GM19351 (cell line): ENCODE data around the gene GABRG1.

Source experiments
- ATAC-seq: cut with Tn5 transposase; IDR thresholded peaks from one replicate; pipeline ENCODE4 v1.9.1; 2021; ENCODE audit warnings: mild to moderate bottlenecking, moderate library complexity; ENCODE audit not compliant: unreplicated experiment

GABRG1 gene

GRCh38 chr4:46123913-46124755 lies at the start of gene GABRG1:
Gene GABRG1 (minus strand): TSS chr4:46124054. CDS start chr4:46123913, 141 bp downstream.
- ATAC-seq, result no peak

GRCh38 chr4:46146993-46147392 lies 23.1 kb upstream of the GABRG1 start:
- ATAC-seq, result no peak

GRCh38 chr4:46131498-46132057 lies 7.7 kb upstream of the GABRG1 start:
- no peak for ATAC-seq

GRCh38 chr4:46124773-46125413 lies 1.0 kb upstream of the GABRG1 start:
- ATAC-seq, result no peak

DNA sequence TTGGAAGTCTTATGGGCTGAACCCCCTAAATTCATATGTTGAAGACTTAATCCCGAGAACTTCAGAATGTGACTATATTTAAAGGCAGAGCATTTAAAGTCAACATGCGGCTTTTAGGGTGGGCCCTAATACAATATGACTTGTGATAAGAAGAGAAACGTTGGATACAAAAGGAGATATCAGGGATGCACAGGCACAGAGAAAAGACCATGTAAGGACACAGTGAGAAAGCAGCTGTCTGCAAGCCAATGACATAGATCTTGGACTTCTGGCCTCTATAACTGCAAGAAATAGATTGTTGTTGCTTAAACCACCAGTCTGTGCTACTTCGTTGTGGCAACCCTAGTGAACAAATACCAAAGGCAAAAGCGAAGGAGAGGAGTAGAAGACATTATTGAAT lies 42.2 kb downstream of the GABRG1 start:
- no peak for ATAC-seq

- ATAC-seq, result no peak
Observed at GRCh38 chr4:46081248-46081647, 42.6 kb downstream of the GABRG1 start.

GRCh38 chr4:46073778-46074177 lies 50.1 kb downstream of the GABRG1 start:
- ATAC-seq, result no peak

GRCh38 chr4:46051392-46051791 lies 72.5 kb downstream of the GABRG1 start:
- ATAC-seq, result no peak

DNA sequence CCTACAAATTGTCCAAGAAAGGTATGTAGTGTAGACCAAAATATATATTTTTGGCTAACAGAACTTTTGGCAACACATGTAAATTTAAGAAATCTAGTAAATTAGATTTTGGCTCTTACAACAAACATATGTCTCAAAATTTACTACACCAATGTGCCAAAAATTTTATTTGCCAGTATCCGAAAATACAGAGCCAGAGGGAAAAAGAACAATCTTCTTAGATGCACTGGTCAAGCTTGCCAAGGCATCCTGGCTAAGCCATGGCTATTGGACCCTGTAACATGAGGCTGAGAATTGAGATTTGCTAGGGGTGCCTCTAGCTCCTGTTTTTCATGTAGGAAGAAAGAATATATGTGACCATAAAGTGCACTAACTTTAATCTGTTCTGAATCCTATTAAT lies 91.8 kb downstream of the GABRG1 start:
- ATAC-seq, result no peak

- ATAC-seq, result no peak
Observed at GRCh38 chr4:46016306-46016705, 107.5 kb downstream of the GABRG1 start.

- ATAC-seq, result no peak
Observed at GRCh38 chr4:45992728-45993127, 131.1 kb downstream of the GABRG1 start.

DNA sequence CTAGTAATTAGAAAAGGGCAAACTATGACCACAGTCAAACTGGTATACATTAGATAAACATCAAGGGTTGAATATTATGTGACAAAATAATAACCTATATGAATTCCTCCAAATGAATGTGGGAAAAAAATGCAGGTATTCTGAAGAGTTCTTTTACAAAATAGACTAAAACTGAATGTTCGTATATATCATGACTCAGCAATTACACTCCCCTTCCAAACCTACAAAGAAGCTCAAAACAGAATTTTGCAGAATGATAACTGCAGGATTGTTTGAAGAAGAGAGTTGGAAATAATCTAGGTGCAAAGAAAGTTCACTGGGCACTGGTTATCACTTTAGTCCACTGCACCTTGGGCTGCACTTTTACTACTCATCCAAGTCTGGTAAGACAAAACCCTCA lies 134.1 kb downstream of the GABRG1 start:
- ATAC-seq, result no peak

DNA sequence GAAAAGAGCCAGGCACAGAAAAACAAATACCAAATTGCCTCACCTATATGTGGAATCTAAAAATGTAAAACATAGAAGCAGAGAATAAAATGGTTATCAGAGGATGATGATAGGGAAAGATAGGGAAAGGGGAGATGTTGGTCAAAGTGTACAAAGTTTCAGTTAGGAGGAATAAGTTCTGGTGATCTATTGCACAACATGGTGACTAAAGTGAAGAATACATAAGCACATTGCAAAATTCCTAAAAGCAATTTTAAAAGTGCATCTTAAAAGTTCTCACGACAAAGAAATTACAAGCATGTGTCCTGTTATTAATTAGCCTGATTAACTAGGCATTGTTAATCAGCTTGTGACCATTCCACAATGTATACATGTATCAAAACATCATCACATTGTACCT lies 136.0 kb downstream of the GABRG1 start:
- no peak for ATAC-seq
